HepG2 (cell line): ENCODE data around the gene CCL19. TPM values are rescaled to one million over a fixed set of nuclear protein-coding genes. Genes with fewer than 3 reads are reported as not detected.
A peak's percentile ranks its signal among the peaks of the same experiment; 100 is the strongest.

ENCODE experiments used
- AKNA ChIP-seq: sonication (generic); formaldehyde crosslinking; IDR thresholded peaks from 2 replicates; pipeline ENCODE4 v1.4.0; 2020; ENCODE audit warnings: missing genetic modification reagents, borderline replicate concordance
- FOXJ3 ChIP-seq: sonication (generic); formaldehyde crosslinking; IDR thresholded peaks from 2 replicates; pipeline ENCODE4 v1.4.0; 2020; ENCODE audit warnings: missing genetic modification reagents, mild to moderate bottlenecking, borderline replicate concordance
- HNF1B ChIP-seq: sonication (generic); formaldehyde crosslinking; IDR thresholded peaks from 2 replicates; pipeline ENCODE4 v1.5.1; 2020; ENCODE audit warnings: mild to moderate bottlenecking, moderate library complexity, missing genetic modification reagents
- MTF1 ChIP-seq: sonication (generic); formaldehyde crosslinking; IDR thresholded peaks from 2 replicates; pipeline ENCODE4 v1.5.0; 2020; ENCODE audit warnings: missing genetic modification reagents
- MYC ChIP-seq: sonication (generic); formaldehyde crosslinking; IDR thresholded peaks from 2 replicates; pipeline ENCODE4 v1.9.0; 2021; ENCODE audit warnings: missing genetic modification reagents, borderline replicate concordance
- NFKBIZ ChIP-seq: IDR thresholded peaks from 2 replicates; pipeline ENCODE4 v1.6.1; 2018; ENCODE audit warnings: missing genetic modification reagents, missing compliant biosample characterization
- PATZ1 ChIP-seq: sonication (generic); formaldehyde crosslinking; IDR thresholded peaks from 2 replicates; pipeline ENCODE4 v1.4.0; 2020; ENCODE audit warnings: missing genetic modification reagents
- SOX6 ChIP-seq, 2 experiments: fragments of 450-650 bp in 1 of 2; sonication (generic) in 1 of 2; formaldehyde crosslinking in 1 of 2; IDR thresholded peaks; 2 replicates each; pipeline versions ENCODE4 v1.4.0 to v1.6.1; 2017 to 2020; ENCODE audit warnings: antibody characterized with exemption in 1 of 2, mild to moderate bottlenecking in 1 of 2, missing genetic modification reagents in 1 of 2
- TFE3 ChIP-seq: IDR thresholded peaks from 2 replicates; pipeline ENCODE4 v1.6.1; 2016
- TP53 ChIP-seq: sonication (generic); formaldehyde crosslinking; conservative IDR thresholded peaks from 2 replicates; pipeline ENCODE4 v1.4.0; 2020; ENCODE audit warnings: missing genetic modification reagents
- ZNF362 ChIP-seq: sonication (generic); formaldehyde crosslinking; IDR thresholded peaks from 2 replicates; pipeline ENCODE4 v1.4.0; 2020; ENCODE audit warnings: missing genetic modification reagents, mild to moderate bottlenecking, borderline replicate concordance
- ZNF549 ChIP-seq: sonication (generic); formaldehyde crosslinking; IDR thresholded peaks from 2 replicates; pipeline ENCODE4 v1.5.0; 2020; ENCODE audit warnings: missing genetic modification reagents
- ZNF574 ChIP-seq: sonication (generic); formaldehyde crosslinking; IDR thresholded peaks from 2 replicates; pipeline ENCODE4 v1.4.0; 2020; ENCODE audit warnings: missing genetic modification reagents
- ZNF788 ChIP-seq: sonication (generic); formaldehyde crosslinking; IDR thresholded peaks from 2 replicates; pipeline ENCODE4 v1.5.0; 2020; ENCODE audit warnings: mild to moderate bottlenecking, missing genetic modification reagents, borderline replicate concordance
- polyA plus RNA-seq, 8 experiments: library from polyadenylated mRNA; depleted of rRNA in 3 of 8; stranded (reverse) in 7 of 8; unstranded in 1 of 8; fragments of >200 nt; fragmentation: Illumina TruSeq in 4 of 8; extraction: Trizol in 4 of 8; gene quantifications; 2 replicates each; pipeline versions ENCODE4 v1.2.1 to v1.2.3, GENCODE V29; 2011 to 2016; ENCODE audit warnings: low read depth in 4 of 8, missing spikeins in 1 of 8, mixed read lengths in 1 of 8; ENCODE audit not compliant: insufficient read depth in 1 of 8
- total RNA-seq, 5 experiments: library from RNA; depleted of rRNA; stranded (reverse); fragments of >200 nt; fragmentation: Illumina TruSeq; extraction: Trizol; gene quantifications; 2 replicates each; pipeline ENCODE4 v1.2.3, GENCODE V29; 2016; ENCODE audit warnings: low read depth in 1 of 5

Gene CCL19
- total and polyA plus RNA-seq, 2 of the 13 experiments (the other 11 are each of a cell fraction or from before 2014, with no cell fraction given): not detected

GRCh38 chr9:34644766-34645314, 46.2 kb downstream of the CCL19 start (continued):
- TF ChIP-seq ZNF362 (peak; percentile 61), HNF1B (CRISPR knock-in tag) (peak; percentile 55), MTF1 (CRISPR knock-in tag) (no peak), MYC (no peak), SOX6 (IDR thresholded peaks at IDR 0.05) (no peak), SOX6 (CRISPR knock-in tag; IDR thresholded peaks at IDR 0.05) (peak; percentile 59), AKNA (CRISPR knock-in tag) (no peak), PATZ1 (CRISPR knock-in tag) (peak; percentile 44), ZNF574 (CRISPR knock-in tag) (peak; percentile 51), ZNF788 (CRISPR knock-in tag) (peak; percentile 79; the same call in 1 of the 2 replicates), NFKBIZ (CRISPR knock-in tag) (no peak), FOXJ3 (CRISPR knock-in tag) (no peak; the same call in 1 of the 2 replicates), TP53 (no peak), ZNF549 (CRISPR knock-in tag) (no peak), TFE3 (0 out of 2 replicates have a peak, but pooled peaks have one; percentile 14)
